ENCODE results near the gene TPCN1. TPM values are rescaled to one million over a fixed set of nuclear protein-coding genes. Genes with fewer than 3 reads are reported as not detected.

Gene TPCN1
- 7.9 and 32.4 TPM in 2 replicates for total RNA-seq

GRCh38 chr12:113221181-113221996, at the start of gene TPCN1:
TSS of gene TPCN1 (plus strand) at chr12:113221464. CDS start at chr12:113226853, 5,389 bp downstream.

GRCh38 chr12:113185180-113186032, 35.9 kb upstream of the TPCN1 start, which contains the start of the genes DDX54 and RITA1:
TSS of gene DDX54 (minus strand) at chr12:113185478. CDS start at chr12:113185451, 27 bp downstream.
TSS of gene RITA1 (plus strand) at chr12:113185721. CDS start at chr12:113186747, 1,026 bp downstream.

GRCh38 chr12:113334786-113335539, 113.7 kb downstream of the TPCN1 start, which contains the start of gene SLC8B1:
TSS of gene SLC8B1 (minus strand) at chr12:113335109. CDS start at chr12:113332878, 2,231 bp downstream.

Other genes starting within 250 kb of the TPCN1 start
- gene OAS2, start 242.9 kb upstream of the TPCN1 start, total RNA-seq, result 3.1 and 11.1 TPM in 2 replicates
- gene DTX1, start 164.7 kb upstream of the TPCN1 start, total RNA-seq, result not detected in 2 replicates
- gene RASAL1, start 85.7 kb upstream of the TPCN1 start, total RNA-seq, result 0.68 and 1.8 TPM in 2 replicates
- gene CFAP73, start 71.7 kb upstream of the TPCN1 start, total RNA-seq, result not detected in 2 replicates
- 41.0 and 46.9 TPM in 2 replicates for gene DDX54, start 36.0 kb upstream of the TPCN1 start, total RNA-seq
- gene RITA1, start 35.7 kb upstream of the TPCN1 start, total RNA-seq, result 18.5 and 30.8 TPM in 2 replicates
- gene SLC8B1, start 113.6 kb downstream of the TPCN1 start, total RNA-seq, result 14.7 and 27.1 TPM in 2 replicates
- gene PLBD2, start 137.1 kb downstream of the TPCN1 start, total RNA-seq, result 8.5 and 37.7 TPM in 2 replicates
- not detected in 2 replicates for gene SDS, start 182.4 kb downstream of the TPCN1 start, total RNA-seq
- gene SDSL, start 200.9 kb downstream of the TPCN1 start, total RNA-seq, result 7.4 and 9.6 TPM in 2 replicates